ENCODE data around the gene ST3GAL4. TPM values are rescaled to one million over a fixed set of nuclear protein-coding genes. Genes with fewer than 3 reads are reported as not detected.

Gene ST3GAL4
- total RNA-seq, 1 donor from 2014 or later: 73.1 TPM

- H3K4me3 Mint-ChIP-seq (ENCODE audit: unreplicated experiment): no peak overlapping the region
- DNase-seq (ENCODE audit: extremely low spot score, unreplicated experiment): no peak
- H3K36me3 Mint-ChIP-seq (ENCODE audit: unreplicated experiment): no peaks in the 10 kb centered on the region
- H3K27me3 Mint-ChIP-seq (ENCODE audit: unreplicated experiment): no peaks in the 10 kb centered on the region
- H3K4me1 Mint-ChIP-seq (ENCODE audit: unreplicated experiment): peaks cover 38% of the 10 kb centered on the region
- TF ChIP-seq CTCF (IDR thresholded peaks at IDR 0.05): no peak
- no peaks in the 10 kb centered on the region for H3K9me3 Mint-ChIP-seq (ENCODE audit: unreplicated experiment)
- H3K27ac Mint-ChIP-seq (ENCODE audit: unreplicated experiment): peak overlapping the region; percentile 58
Measured at GRCh38 chr11:126433989-126434949, 78.8 kb downstream of the ST3GAL4 start.

- H3K36me3 Mint-ChIP-seq (ENCODE audit: unreplicated experiment): no peaks in the 10 kb centered on the region
- H3K27me3 Mint-ChIP-seq (ENCODE audit: unreplicated experiment): no peaks in the 10 kb centered on the region
- no peak for TF ChIP-seq CTCF (IDR thresholded peaks at IDR 0.05)
- no peaks in the 10 kb centered on the region for H3K9me3 Mint-ChIP-seq (ENCODE audit: unreplicated experiment)
- peaks cover 38% of the 10 kb centered on the region for H3K4me1 Mint-ChIP-seq (ENCODE audit: unreplicated experiment)
- H3K27ac Mint-ChIP-seq (ENCODE audit: unreplicated experiment): peak overlapping the region; percentile 58
- no peak for DNase-seq (ENCODE audit: extremely low spot score, unreplicated experiment)
- H3K4me3 Mint-ChIP-seq (ENCODE audit: unreplicated experiment): no peak overlapping the region
Measured at GRCh38 chr11:126434950-126435335, 79.5 kb downstream of the ST3GAL4 start.

- no peak overlapping the region for H3K4me3 Mint-ChIP-seq (ENCODE audit: unreplicated experiment)
- peaks cover 39% of the 10 kb centered on the region for H3K4me1 Mint-ChIP-seq (ENCODE audit: unreplicated experiment)
- no peak for DNase-seq (ENCODE audit: extremely low spot score, unreplicated experiment)
- TF ChIP-seq CTCF (IDR thresholded peaks at IDR 0.05): no peak
- no peaks in the 10 kb centered on the region for H3K9me3 Mint-ChIP-seq (ENCODE audit: unreplicated experiment)
- H3K36me3 Mint-ChIP-seq (ENCODE audit: unreplicated experiment): no peaks in the 10 kb centered on the region
- H3K27ac Mint-ChIP-seq (ENCODE audit: unreplicated experiment): no peak overlapping the region
- H3K27me3 Mint-ChIP-seq (ENCODE audit: unreplicated experiment): no peaks in the 10 kb centered on the region
Measured at GRCh38 chr11:126436209-126436755, 80.8 kb downstream of the ST3GAL4 start.

- H3K9me3 Mint-ChIP-seq (ENCODE audit: unreplicated experiment): no peaks in the 10 kb centered on the region
- no peak overlapping the region for H3K4me3 Mint-ChIP-seq (ENCODE audit: unreplicated experiment)
- H3K36me3 Mint-ChIP-seq (ENCODE audit: unreplicated experiment): no peaks in the 10 kb centered on the region
- peaks cover 26% of the 10 kb centered on the region for H3K4me1 Mint-ChIP-seq (ENCODE audit: unreplicated experiment)
- no peak overlapping the region for H3K27ac Mint-ChIP-seq (ENCODE audit: unreplicated experiment)
- DNase-seq (ENCODE audit: extremely low spot score, unreplicated experiment): no peak
- no peak for TF ChIP-seq CTCF (IDR thresholded peaks at IDR 0.05)
- no peaks in the 10 kb centered on the region for H3K27me3 Mint-ChIP-seq (ENCODE audit: unreplicated experiment)
Measured at GRCh38 chr11:126437731-126438130, 82.2 kb downstream of the ST3GAL4 start.

GRCh38 chr11:126438272-126438671 lies 82.8 kb downstream of the ST3GAL4 start:
- Mint-ChIP-seq H3K9me3 (ENCODE audit: unreplicated experiment) (no peaks in the 10 kb centered on the region), H3K27ac (ENCODE audit: unreplicated experiment) (peak overlapping the region; percentile 5), H3K4me1 (ENCODE audit: unreplicated experiment) (peaks cover 23% of the 10 kb centered on the region), H3K36me3 (ENCODE audit: unreplicated experiment) (no peaks in the 10 kb centered on the region), H3K4me3 (ENCODE audit: unreplicated experiment) (no peak overlapping the region), H3K27me3 (ENCODE audit: unreplicated experiment) (no peaks in the 10 kb centered on the region)
- no peak for DNase-seq (ENCODE audit: extremely low spot score, unreplicated experiment)
- TF ChIP-seq CTCF (IDR thresholded peaks at IDR 0.05): no peak
